GM18511 (cell line): Measurements from ENCODE around the gene RAD51B.

Experiments
- ATAC-seq: cut with Tn5 transposase; IDR thresholded peaks from one replicate; pipeline ENCODE4 v1.9.1; 2021; ENCODE audit warnings: mild to moderate bottlenecking, moderate library complexity; ENCODE audit not compliant: unreplicated experiment

The RAD51B gene

GRCh38 chr14:68573722-68574121 lies 754.1 kb downstream of the RAD51B start:
- ATAC-seq, result no peak

DNA sequence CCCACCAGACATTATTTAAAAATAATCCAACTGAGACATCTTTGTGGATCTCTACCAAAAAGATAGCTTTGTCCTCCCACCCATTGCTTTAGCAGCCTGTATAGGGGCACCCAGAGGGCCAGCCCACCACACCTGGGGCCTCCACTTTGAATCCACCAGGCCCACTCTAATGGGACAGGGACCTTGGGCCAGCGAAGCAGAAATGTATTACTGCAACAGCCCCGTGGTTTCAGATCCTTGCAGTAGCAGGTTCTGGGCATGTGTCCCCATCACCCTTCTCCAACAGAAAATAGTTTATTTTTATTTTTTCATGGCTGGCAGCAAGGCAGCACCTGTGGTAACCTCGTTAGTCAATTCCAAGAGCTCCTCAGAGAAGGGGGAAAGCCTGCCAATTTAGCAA lies 754.9 kb downstream of the RAD51B start:
- ATAC-seq, result no peak

DNA sequence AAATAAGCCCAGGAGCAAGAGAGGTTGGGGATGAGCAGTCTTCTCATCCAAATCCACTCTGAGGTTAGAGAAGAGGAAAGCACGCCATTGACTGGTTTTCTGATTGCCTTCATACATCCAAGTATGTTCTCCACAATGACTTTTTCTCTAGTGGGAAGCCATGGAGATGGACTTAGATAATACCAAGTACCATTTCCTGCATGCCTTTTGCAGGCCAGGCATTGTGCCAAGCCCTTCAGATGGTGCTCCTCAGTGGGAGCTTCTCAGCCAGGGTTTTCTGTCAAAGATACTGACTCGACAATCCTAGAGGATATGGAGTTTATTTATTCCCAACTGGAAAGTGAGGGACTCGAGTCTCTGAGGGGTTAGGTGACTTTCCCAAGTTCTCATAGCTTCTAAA lies 755.3 kb downstream of the RAD51B start:
- no peak for ATAC-seq

GRCh38 chr14:68575426-68575825 lies 755.8 kb downstream of the RAD51B start:
- no peak for ATAC-seq

- no peak for ATAC-seq
Observed at GRCh38 chr14:68576031-68576430, 756.5 kb downstream of the RAD51B start.

GRCh38 chr14:68576496-68577244 lies 757.1 kb downstream of the RAD51B start:
- ATAC-seq, result no peak

GRCh38 chr14:68577802-68578541 lies 758.4 kb downstream of the RAD51B start:
- ATAC-seq, result no peak

- ATAC-seq, result no peak
Observed at GRCh38 chr14:68578597-68578996, 759.0 kb downstream of the RAD51B start.

DNA sequence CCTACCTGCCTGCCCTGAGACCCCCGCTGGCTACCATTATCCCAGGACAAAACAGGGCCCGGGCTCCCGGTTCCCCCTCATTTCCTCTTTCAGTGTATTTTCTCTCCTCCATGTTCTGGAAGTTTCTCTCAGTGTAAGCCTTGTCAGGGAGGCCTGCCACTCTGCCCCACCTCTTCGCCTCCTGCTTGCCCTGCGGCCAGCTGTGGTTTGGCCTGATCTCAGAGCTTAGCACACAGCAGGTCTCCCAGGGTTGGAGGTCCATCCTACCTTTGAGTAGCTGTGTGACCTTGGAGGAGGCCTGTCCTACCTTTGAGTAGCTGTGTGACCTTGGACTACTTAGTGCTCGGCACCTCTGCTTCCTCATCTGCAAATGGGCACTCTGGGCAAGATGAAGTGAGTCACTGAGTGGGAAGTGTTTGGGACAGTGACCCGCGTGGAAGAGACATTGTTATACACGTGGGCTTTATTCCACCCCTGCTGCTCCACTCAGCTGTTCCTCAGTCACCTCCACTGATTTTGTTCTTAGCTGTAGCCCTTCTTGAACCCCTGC lies 760.6 kb downstream of the RAD51B start:
- no peak for ATAC-seq

- ATAC-seq, result no peak
Observed at GRCh38 chr14:68580671-68581070, 761.1 kb downstream of the RAD51B start.

DNA sequence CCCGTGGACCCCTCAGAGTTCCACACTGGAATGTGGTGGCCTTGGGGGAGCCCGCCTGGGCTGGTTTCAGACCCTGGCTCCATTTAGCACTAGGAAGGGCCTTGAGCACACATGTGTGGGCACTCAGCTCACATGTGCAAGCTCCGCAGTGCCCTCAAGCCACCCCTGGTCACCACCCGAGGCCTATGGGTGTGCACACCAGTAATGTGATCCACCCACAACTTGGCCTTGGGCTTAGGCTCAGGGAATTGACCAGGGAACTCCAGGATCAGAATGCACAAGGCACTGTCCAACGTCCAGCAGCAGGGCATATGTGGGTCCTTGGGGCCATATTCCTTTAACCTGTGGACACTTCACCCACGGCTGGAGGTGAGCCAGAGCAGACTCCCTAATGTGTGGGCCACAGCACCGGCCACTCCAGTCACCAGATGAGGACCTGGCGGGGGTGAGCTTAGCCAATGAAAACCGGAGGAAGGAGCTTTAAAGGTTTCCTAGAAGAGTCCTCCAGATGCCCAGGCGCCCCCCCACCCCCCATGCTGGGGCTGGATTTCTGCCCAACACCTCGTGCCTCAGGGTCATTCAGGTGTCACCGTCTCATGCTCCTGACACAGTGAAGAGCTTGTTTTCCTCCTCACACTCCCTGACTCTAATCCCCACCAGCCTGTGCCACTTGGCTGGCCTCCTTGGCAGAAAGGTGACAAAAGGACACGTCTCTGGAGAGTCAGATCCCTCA lies 764.1 kb downstream of the RAD51B start:
- no peak for ATAC-seq

DNA sequence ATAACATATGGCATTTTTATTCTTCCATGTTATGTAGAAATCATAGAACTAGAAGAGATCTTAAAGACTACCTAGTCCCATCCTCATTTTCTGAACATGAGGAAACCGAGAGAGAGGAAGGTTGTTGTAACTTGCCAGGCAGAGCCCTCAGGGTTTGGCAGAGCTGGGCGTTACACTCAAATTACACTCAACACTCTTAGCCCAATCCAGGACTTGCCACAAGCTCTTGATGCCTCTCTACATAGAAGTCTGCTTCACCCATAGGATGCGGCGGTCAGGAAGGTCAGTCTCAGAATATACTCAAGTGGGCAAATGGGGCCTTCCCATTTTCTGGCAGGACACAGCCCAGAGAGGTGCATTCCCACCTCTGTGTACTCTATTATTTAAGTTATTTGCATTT lies 765.2 kb downstream of the RAD51B start:
- no peak for ATAC-seq

- ATAC-seq, result no peak
Observed at GRCh38 chr14:68585690-68586089, 766.1 kb downstream of the RAD51B start.

DNA sequence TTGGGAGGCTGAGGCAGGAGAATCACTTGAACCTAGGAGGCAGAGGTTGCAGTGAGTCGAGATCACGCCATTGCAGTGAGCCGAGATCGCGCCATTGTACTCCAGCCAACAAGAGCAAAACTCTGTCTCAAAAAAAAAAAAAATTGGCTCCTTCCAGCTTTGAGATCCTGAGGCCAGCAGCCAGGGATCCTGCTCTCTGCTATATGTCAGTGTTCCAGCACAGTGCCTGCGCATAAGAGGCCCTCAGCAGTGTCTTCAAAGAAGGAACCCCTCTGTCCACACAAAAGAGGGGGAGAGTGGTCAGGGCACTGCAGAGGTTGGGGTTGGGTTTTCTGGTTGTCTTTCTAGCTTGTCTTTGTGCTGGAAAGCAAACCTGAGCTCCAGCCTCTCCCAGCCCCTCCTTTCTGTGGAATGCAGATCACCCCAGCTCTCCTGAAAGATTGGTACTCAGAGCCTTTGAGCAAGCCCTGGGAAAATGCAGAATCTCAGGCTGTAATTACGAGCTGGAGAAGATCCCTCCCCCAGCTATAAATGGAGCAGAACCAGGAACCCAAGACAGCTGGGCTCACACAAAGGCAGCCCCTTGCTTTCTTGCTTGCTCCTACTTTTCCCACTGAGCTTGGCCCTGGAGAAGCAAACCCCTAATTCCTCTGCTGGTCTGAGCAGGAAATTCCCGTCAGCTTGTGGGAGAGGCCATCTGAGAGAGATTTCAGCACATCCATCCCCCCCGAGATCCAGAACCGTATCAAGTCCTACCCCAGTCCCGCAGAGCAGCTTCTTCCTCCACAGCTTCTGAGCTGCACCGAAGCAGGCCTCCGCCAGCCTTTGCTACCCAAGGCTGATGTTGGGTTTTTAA lies 767.5 kb downstream of the RAD51B start:
- no peak for ATAC-seq

- no peak for ATAC-seq
Observed at GRCh38 chr14:68587931-68588330, 768.4 kb downstream of the RAD51B start.

DNA sequence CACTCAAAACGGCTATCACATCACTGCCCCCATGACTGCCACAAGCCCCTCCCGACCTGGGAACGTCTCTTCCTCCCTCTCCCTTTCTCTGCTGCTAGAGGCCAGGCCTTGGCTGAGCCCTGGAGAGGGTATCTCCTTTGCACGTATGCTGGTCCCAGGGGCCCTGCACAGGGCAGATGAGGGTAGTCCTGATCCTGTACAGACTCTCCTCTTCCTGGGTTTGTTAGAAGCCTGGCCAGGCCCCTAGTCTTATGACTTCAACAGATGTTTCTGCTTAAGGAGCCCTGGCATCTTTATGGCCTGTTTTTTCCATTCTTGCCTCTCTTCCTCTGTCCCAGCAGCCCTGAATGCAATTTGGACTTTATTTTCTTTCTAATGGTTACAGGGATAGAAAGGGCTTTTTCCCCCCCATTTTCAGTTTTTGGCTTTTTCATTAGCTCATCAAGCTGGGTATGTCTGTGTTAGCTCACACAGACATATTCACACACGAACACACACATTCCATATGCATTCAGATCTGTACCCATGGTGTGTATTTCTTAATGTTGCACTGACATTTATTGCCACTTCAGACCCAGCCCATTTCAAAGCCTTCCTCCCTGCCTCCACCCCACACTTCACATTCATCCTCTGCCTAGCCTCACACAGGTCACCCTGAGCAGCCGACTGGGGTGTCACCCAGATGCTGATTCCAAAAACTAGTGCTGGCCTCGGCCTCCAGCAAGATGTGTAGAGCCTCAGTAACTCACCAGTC lies 770.0 kb downstream of the RAD51B start:
- no peak for ATAC-seq

GRCh38 chr14:68590201-68590522 lies 770.6 kb downstream of the RAD51B start:
- ATAC-seq, result no peak

GRCh38 chr14:68591786-68592185 lies 772.2 kb downstream of the RAD51B start:
- ATAC-seq, result no peak

DNA sequence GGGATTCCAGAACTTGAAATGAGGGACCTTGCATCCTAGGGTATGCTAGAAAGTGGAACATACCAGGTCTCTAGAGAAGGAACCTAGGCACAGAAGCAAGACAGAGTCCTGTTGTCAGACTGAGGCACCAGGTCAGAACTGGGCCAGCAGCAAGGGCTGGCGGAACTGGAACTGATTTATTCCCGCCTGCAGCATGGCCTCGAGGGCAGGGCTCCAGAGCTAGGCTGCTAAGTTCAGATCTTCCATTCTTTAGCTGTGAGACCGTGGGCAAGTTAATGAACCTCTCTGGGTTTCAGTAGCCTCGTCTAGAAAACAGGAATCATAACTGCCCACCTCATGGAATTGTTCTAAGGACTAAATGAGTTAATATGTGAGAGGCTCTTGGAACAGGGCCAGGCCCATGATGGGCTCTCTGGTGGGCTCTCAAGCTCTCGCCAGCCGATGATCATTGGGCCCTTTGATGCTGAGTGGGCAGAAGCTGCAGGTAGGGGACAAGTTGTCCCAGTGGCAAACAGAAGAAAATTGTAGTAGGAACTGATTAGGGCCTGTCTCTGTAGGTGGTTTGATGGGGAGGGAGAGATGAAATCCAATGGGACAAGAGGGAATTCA lies 773.5 kb downstream of the RAD51B start:
- no peak for ATAC-seq
